Lower leg skin (tissue), 4 donors: ENCODE data around the gene NUTM1. TPM values are rescaled to one million over a fixed set of nuclear protein-coding genes. Genes with fewer than 3 reads are reported as not detected.

Experiments
- DNase-seq, 2 donors: peaks; one replicate each; pipeline ENCODE4 v3.0.0-alpha.2; 2019; ENCODE audit warnings: low spot score in 2 of 2
- H3K4me3 ChIP-seq: fragments of 200-600 bp; sonication (generic); 2 replicates; pipeline ENCODE4 v1.5.1; 2017; ENCODE audit warnings: mild to moderate bottlenecking, low read depth; ENCODE audit not compliant: poor library complexity, severe bottlenecking
- POLR2A ChIP-seq, 2 donors: fragments of 450-650 bp; IDR thresholded peaks; one replicate each; pipeline ENCODE4 v1.6.1; 2016 to 2017; ENCODE audit warnings: antibody characterized with exemption in 2 of 2, mild to moderate bottlenecking in 1 of 2, moderate library complexity in 1 of 2
- WGBS, 2 donors: methylation state at CpG; one replicate each; pipeline ENCODE4 v1.1.5; 2018; 5-methylcytosine and 5-hydroxymethylcytosine counted together
- intact Hi-C: fragments of 100-400 bp; cut with DNase I; formaldehyde crosslinking; loops from one replicate; pipeline ENCODE4 v1.15.0; 2023; ENCODE audit warnings: low total_unique reads
- total RNA-seq, 4 donors: library from RNA; depleted of rRNA; stranded (reverse); fragments of >200 nt; gene quantifications; one replicate each; pipeline ENCODE4 v1.1.0, GENCODE V29; 2016
- TF ChIP-seq, protein P1 (sequence below), 3 donors: fragments of 450-650 bp; IDR thresholded peaks; one replicate each; pipeline ENCODE4 v1.5.1; 2016; ENCODE audit warnings: antibody characterized with exemption in 3 of 3, mild to moderate bottlenecking in 3 of 3, moderate library complexity in 2 of 3

NUTM1 gene
- total RNA-seq, 4 donors from 2014 or later = not detected

DNA sequence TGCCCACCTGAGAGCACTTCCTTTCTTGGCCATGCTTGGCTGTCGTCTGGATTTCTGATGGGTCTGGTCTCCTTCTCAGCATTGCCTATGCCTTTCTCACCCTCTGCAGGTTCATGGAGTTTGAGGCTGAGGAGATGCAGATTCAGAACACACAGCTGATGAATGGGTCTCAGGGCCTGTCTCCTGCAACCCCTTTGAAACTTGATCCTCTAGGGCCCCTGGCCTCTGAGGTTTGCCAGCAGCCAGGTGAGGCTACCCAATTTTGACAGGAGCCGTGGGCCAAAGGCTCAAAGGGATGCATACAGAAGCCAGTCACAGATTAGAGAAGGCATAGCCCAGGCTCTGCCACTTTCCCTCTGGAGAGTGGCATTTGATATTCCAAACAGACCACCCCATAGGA is 10.5 kb downstream of the NUTM1 start:
- no peak for DNase-seq
- H3K4me3 ChIP-seq = no peak overlapping the region
- TF ChIP-seq POLR2A (IDR thresholded peaks at IDR 0.05) = no peak
- TF ChIP-seq, protein P1, sequence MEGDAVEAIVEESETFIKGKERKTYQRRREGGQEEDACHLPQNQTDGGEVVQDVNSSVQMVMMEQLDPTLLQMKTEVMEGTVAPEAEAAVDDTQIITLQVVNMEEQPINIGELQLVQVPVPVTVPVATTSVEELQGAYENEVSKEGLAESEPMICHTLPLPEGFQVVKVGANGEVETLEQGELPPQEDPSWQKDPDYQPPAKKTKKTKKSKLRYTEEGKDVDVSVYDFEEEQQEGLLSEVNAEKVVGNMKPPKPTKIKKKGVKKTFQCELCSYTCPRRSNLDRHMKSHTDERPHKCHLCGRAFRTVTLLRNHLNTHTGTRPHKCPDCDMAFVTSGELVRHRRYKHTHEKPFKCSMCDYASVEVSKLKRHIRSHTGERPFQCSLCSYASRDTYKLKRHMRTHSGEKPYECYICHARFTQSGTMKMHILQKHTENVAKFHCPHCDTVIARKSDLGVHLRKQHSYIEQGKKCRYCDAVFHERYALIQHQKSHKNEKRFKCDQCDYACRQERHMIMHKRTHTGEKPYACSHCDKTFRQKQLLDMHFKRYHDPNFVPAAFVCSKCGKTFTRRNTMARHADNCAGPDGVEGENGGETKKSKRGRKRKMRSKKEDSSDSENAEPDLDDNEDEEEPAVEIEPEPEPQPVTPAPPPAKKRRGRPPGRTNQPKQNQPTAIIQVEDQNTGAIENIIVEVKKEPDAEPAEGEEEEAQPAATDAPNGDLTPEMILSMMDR (IDR thresholded peaks at IDR 0.05) = no peak
- intact Hi-C loops = no loop called here
- 74% methylated on average over 2 of the region's 2 CpGs for WGBS, 2 donors

DNA sequence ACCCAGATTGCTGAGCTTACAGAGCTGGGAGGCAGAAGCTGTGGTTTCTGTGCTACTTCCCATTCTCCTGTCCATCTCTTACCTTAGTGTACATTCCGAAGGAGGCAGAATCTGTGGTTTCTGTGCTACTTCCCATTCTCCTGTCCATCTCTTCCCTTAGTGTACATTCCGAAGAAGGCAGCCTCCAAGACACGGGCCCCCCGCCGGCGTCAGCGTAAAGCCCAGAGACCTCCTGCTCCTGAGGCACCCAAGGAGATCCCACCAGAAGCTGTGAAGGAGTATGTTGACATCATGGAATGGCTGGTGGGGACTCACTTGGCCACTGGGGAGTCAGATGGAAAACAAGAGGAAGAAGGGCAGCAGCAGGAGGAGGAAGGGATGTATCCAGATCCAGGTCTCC is 11.2 kb downstream of the NUTM1 start:
- no peak for TF ChIP-seq POLR2A (IDR thresholded peaks at IDR 0.05)
- TF ChIP-seq, protein P1 (IDR thresholded peaks at IDR 0.05) = no peak
- WGBS, 2 donors = 95% methylated on average over 7 of the region's 7 CpGs
- H3K4me3 ChIP-seq = no peak overlapping the region
- intact Hi-C loops = no loop called here
- DNase-seq = no peak

DNA sequence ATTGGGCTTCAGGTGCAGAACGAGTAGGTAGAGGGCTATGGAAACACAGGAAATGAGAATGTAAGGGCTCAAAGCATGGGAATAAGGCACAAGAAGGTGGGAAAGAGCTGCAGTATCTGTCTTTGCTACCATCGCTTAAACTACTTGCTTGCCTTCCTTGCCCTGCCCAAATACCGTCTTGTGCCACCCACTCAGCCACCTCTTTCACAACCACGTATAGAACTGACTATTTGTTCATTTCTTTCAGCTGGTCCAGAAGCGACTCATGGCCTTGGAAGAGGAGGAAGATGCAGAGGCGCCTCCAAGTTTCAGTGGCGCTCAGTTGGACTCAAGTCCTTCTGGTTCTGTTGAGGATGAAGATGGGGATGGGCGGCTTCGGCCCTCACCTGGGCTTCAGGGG is 12.1 kb downstream of the NUTM1 start:
- intact Hi-C loops = no loop called here
- no peak for DNase-seq

DNA sequence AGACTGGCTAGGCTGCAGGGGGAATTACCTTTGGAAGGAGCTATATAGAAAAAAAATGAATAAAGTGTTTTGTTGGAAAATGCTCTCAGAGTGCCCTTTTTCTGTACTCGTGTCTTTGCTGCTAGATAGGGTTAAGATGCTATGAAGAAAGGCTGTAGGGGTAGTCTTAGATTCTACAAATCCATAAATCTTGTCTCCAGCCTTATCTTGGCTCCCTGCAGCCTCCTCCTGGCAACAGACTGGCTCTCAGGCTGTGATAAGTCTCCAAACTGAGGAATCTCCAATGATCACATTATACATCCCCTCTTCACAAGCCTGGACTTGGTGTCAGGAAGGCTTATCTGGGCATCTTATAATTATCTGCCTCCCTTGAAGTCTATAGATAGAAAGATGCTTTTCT is 14.5 kb downstream of the NUTM1 start:
- intact Hi-C loops = no loop called here
- DNase-seq = no peak
- 86 to 88% methylated on average over 1 of the region's 1 CpG for WGBS, 2 donors
- no peak overlapping the region for H3K4me3 ChIP-seq
- TF ChIP-seq POLR2A (IDR thresholded peaks at IDR 0.05) = no peak
- TF ChIP-seq, protein P1 (IDR thresholded peaks at IDR 0.05) = no peak

More for the DNA sequence above, 12.1 kb downstream of the NUTM1 start:
- H3K4me3 ChIP-seq = no peak overlapping the region
- TF ChIP-seq, protein P1 (IDR thresholded peaks at IDR 0.05) = no peak
- no peak for TF ChIP-seq POLR2A (IDR thresholded peaks at IDR 0.05)
- WGBS, 2 donors = 80 to 83% methylated on average over 9 of the region's 9 CpGs

DNA sequence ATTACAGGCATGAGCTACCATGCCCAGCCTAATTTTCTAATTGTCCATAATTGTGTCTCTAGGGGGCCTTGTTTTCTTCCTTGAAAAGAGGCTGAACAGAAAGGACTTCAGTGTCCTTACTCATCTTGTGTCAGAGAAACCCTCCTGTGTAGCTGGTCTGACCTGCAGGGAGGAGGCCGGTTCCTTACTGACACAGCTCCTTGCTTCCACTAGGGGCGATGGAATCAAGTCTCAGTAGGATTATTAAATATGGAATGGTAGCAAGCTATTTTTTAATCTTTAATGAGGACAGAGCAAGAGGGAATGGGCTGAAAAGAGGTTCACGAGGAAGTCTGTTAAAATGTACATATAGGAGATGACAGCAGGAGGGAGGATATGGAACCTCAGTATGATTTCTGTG is 15.3 kb downstream of the NUTM1 start:
- no peak for DNase-seq
- TF ChIP-seq, protein P1 (IDR thresholded peaks at IDR 0.05) = no peak
- TF ChIP-seq POLR2A (IDR thresholded peaks at IDR 0.05) = no peak
- intact Hi-C loops = no loop called here
- H3K4me3 ChIP-seq = no peak overlapping the region
- WGBS, 2 donors = 78 to 86% methylated on average over 3 of the region's 3 CpGs

DNA sequence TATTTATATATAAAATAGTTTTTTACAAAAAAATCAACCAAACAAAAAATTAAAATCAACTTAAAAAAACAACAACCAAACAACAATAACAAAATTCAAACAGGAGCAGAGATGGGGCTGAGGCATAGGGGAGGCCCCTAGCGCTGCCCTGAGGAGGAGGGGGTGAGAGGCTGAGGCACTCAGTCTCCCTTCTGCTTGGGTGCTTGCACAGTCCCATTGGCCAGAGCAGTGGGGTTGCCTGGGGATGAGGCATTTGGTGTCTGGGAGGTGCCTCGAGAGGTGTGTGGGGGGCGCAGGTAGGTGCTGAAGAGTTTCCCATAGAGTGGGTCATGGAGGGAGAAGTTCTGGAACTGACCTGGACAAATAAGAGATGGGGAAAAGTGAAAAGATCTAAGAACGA is 15.8 kb downstream of the NUTM1 start:
- WGBS, 2 donors = 93 to 98% methylated on average over 4 of the region's 4 CpGs
- intact Hi-C loops = no loop called here
- no peak overlapping the region for H3K4me3 ChIP-seq
- DNase-seq = no peak
- TF ChIP-seq, protein P1 (IDR thresholded peaks at IDR 0.05) = no peak
- no peak for TF ChIP-seq POLR2A (IDR thresholded peaks at IDR 0.05)
